ENCODE measurements around the gene MTUS2.

MTUS2 gene

DNA sequence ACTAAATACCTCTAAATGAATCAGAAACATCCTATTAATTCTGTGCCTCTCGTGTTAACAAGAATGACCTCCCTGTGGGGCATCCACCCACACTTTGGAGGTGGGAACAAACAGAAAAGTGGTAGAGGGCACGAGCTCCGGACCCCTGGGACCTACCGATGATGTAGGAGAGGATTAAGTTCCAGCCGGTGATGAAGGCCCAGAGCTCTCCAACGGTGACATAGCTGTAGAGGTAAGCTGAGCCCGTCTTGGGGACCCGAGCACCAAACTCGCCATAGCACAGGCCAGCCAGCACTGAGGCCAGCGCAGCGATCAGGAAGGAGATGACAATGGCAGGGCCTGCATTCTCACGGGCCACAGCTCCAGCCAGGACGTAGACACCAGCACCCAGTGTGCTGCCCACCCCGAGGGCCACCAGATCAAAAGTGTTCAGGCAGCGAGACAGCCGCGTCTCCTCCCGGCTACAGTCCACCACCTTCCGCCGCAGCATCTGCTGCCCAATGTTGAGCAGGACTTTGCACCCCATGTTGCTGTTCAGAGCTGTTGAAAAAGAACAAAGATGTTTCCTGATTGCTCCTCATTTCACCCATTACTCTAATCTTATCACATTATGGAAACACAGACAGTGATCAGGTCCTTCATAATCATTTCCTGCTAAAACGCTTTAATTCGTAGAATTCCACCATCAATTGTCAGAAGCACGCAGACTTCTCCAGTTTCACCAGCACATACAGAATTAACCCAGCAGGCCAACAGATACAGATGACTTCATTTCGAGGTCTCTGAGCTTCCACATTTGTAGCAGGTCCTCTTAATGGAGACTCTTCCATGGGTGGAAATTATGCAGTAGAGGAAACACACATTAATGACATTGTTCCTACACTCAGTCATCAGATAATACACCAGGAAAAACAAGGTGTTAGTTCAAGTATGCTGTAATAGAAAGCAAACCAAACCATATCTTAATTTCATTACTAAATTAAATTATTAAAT lies 715.8 kb downstream of the MTUS2 start:
- DNase-seq (ENCODE audit: insufficient read length, low spot score) (no peak), FAIRE-seq (no peak)
- TF ChIP-seq POLR2A (IDR thresholded peaks at IDR 0.05; ENCODE audit: low read depth, low read length) = no peak

DNA sequence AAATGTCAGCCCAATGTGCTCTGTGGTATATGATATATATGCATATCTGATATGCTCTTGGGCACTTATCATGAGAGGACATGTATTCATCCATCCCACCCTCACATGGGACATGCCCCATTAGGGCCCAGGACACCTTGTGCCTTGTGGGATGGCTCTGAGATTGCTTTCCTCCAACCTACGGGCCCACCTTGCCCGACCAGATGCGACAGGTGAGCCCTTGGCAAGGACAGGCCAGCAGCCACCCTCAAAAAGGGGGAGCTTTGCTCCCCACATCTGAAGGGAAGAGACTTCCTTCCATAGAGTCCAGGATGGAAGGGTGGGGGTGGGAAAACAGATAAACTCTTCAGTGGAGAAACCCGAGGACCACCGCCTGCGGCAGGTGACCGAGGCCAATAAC lies 716.7 kb downstream of the MTUS2 start:
- DNase-seq (ENCODE audit: insufficient read length, low spot score) (no peak), FAIRE-seq (no peak)
- no peak for TF ChIP-seq POLR2A (IDR thresholded peaks at IDR 0.05; ENCODE audit: low read depth, low read length)

DNA sequence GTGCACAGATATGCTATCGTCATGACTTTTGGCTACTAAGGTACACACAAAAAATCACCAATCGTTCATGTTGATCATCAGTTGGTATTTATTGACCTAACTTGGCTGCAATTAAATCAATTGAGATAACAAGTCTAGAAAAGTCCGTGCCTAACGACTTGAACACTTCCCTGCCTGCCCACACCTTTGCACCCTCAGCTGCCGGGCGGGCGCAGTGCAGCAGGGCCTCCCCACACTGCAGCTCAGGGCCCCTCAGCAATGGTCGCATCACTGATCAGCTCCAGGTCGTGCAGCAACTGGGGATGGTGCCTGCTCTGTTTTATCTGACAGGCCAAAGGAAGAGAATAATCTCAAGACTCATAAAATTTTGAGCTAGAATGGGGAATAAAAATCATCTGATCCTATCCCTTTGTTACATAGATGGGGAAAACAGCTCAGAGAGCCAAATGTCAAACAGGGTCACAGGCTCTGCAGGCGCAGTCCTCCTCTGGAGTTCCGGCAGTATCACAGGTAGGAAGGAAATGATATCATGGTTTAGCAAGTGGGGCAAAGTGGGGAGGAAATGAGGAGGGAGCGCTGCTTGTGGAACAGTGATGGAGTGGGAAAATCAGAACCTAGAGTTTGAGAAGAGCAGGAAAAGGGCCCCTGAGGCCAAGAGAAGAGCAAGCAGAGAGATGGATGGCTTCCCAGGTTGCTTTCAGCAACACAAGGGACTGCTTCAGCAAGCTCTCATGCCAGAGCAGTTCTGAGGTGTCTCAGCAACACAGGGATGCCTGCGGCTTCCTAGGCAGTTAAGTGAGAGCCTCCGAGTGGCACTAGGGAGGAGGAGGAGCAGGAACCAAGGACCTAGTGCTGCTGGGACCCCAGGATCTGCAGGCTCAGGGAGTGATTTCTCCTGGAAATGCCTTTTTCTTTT lies 717.9 kb downstream of the MTUS2 start:
- no peak for FAIRE-seq
- no peak for TF ChIP-seq POLR2A (IDR thresholded peaks at IDR 0.05; ENCODE audit: low read depth, low read length)

DNA sequence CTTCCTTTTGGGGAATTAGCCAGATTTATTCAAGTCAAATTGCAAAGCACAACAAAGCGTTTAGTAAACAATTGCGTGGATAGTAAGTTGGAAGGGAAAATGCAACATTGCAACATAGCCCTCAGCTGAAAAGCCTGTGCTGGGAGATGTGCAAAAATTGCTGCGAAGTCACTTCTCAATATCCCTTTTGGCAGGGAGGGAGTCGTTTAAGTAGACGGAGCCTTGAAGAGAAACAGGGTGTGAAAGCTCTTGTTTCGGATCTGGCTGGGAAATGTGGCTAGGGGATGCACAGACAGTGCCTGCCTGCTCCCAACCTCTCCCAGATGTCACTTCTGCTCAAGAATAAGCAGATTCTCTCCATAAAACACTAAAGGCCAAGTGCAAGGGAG lies 718.5 kb downstream of the MTUS2 start:
- FAIRE-seq = no peak
- DNase-seq (ENCODE audit: insufficient read length, low spot score) = no peak
- no peak for TF ChIP-seq POLR2A (IDR thresholded peaks at IDR 0.05; ENCODE audit: low read depth, low read length)

More for the DNA sequence above, 717.9 kb downstream of the MTUS2 start:
- no peak for DNase-seq (ENCODE audit: insufficient read length, low spot score)

DNA sequence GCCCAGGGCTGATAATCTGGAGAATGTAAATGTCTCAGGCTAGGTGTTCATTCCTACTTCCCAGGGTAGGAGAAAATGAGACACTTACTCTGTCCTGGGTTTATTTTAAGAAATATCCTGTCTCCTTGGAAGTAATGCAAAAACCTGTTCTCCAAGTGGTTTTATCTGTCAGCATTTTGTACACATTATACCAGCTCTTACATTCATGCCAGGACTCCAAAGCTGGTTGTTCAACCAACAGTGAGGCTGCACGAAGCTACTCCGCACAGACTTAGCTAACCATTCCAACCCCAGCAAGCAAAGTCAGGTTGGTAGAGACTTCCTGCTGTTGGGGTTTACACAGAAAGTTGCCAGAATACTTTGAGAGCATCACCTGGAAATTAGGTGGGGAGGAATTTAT lies 719.7 kb downstream of the MTUS2 start:
- DNase-seq (ENCODE audit: insufficient read length, low spot score) = no peak

DNA sequence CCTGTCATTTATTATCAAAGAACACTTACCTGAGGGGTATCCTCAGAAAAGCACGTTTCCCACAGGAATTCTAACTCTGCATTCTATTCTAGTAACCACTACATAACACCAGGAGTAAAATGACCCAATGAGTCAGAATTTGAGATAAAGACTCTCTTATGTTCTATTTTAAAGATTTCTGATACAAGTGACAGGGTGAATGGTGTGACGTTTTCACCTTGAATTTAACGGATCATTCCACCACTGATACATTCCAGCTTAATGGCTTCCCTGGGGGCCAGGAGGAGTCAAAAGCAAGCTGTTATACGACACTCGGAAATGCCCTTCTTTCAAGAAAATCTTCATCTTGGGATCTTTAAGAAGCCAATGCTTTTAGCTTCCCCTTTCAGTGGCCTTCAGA lies 720.2 kb downstream of the MTUS2 start:
- no peak for TF ChIP-seq POLR2A (IDR thresholded peaks at IDR 0.05; ENCODE audit: low read depth, low read length)
- no peak for DNase-seq (ENCODE audit: insufficient read length, low spot score)
- FAIRE-seq = no peak

More for the DNA sequence above, 719.7 kb downstream of the MTUS2 start:
- no peak for TF ChIP-seq POLR2A (IDR thresholded peaks at IDR 0.05; ENCODE audit: low read depth, low read length)
- no peak for FAIRE-seq

DNA sequence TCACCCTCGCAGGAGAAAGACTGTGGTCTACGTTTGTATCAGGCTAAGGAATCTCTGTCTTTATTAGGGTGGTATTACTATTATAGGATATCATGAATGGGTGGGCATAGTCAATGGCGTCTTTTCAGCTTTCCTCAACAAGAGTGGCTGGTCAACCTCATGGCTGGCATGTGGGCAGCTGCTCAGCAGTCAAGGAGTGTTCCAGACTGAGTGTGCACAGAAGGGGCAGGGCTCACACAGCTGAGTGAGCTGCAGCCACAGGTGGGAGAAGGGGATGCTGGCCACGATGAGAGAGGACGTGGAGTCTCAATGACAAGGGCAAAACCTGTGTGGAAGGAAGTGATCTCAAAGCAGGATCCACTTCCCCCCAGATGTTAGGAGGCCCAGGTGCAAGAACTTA lies 720.7 kb downstream of the MTUS2 start:
- DNase-seq (ENCODE audit: insufficient read length, low spot score) (no peak), FAIRE-seq (no peak)
- no peak for TF ChIP-seq POLR2A (IDR thresholded peaks at IDR 0.05; ENCODE audit: low read depth, low read length)

DNA sequence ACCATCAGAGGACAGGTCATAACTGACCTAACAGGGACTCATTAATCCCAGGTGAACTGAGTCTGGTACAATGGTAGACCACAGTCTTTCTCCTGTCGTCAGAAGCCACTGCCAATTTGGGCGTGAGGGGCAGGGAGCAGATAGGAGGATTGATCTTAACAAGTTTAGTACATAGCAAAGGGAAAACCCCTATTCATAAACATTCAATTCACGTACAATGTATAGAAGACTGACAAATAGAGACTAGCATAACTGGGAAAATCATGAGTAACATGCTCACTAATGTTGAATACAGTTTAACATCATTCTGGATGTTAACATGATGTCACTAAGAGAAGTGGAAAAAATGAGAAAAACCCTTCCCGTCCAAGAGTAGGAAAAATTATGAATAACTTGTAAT lies 721.3 kb downstream of the MTUS2 start:
- TF ChIP-seq POLR2A (IDR thresholded peaks at IDR 0.05; ENCODE audit: low read depth, low read length) = no peak
- DNase-seq (ENCODE audit: insufficient read length, low spot score) (no peak), FAIRE-seq (no peak)

DNA sequence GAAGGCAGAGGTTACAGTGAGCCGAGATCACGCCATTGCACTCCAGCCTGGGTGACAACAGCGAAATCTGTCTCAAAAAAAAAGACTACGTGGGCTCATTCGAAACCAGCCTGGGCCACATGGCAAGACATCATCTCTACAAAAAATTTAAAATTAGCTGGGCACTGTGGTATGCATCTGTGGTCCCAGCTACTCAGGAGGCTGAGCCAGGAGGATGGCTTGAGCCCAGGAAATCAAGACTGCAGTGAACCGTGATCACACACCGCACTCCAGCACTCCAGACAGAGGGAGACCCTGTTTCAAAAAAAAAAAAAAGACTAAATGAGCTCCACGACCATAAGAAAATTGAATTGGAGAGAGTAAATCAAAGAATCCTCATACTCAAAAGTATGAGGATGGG lies 722.2 kb downstream of the MTUS2 start:
- DNase-seq (ENCODE audit: insufficient read length, low spot score) (no peak), FAIRE-seq (no peak)
- no peak for TF ChIP-seq POLR2A (IDR thresholded peaks at IDR 0.05; ENCODE audit: low read depth, low read length)

DNA sequence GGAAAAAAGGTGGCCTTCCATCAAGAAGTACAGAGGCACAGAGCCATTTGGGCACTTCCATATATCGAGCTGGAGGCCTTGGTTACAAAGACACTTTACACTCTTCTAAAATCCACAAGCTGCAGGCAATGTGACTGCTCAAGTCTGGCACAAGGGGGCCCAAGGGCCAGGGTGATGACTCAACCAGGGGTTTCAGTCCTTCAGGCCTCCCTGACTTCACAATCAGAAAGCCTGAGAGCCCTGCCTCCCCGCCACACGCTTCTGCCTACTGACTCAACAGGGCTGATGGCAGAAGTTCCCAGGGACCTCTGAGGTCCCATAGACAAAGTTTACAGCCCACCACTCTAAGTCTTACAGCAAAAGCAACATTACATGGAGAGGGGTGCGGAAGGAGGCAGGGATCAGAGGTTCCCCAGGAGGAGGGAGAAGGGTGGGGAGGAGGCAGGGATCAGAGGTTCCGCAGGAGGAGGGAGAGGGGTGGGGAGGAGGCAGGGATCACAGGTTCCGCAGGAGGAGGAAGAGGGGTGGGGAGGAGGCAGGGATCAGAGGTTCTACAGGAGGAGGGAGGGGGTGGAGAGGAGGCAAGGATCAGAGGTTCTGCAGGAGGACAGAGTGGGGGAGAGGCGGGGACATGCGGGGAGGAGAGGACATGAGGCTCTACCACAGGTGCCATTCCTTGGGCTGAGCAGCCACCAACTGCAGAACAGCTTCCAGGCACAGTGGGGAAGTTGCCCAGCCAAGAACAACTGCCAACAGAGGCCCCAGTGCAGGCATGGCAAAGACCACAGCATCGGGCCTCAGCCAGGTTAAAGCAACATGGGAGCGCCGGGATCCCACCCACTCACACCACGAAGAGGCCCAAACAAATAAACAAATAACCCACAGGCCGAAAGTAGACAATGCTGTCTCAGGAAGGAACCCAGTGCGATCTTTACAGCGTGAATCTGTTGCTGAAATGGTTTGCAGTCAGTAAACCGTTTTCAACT lies 723.4 kb downstream of the MTUS2 start:
- no peak for TF ChIP-seq POLR2A (IDR thresholded peaks at IDR 0.05; ENCODE audit: low read depth, low read length)
- no peak for FAIRE-seq
- no peak for DNase-seq (ENCODE audit: insufficient read length, low spot score)

DNA sequence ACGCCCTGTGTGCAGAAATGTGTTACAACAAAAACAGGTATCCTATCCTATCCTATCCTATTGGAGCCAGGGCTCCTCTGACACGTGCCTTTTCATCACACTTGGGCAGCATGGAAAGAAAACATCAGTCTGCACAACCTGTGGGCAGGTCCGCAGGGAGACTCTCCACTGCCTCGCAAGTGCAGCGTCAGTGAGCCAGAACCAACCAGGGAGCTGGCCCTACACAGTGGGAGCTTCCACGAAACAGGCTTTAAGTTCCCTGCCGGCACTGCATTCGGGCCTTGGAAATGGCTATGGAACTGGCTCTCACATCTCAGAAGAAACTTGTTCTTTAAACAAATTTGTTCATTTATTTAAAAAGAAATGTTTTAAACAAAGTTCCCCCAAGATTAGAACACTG lies 725.8 kb downstream of the MTUS2 start:
- no peak for FAIRE-seq
- DNase-seq (ENCODE audit: insufficient read length, low spot score) = no peak
- no peak for TF ChIP-seq POLR2A (IDR thresholded peaks at IDR 0.05; ENCODE audit: low read depth, low read length)

DNA sequence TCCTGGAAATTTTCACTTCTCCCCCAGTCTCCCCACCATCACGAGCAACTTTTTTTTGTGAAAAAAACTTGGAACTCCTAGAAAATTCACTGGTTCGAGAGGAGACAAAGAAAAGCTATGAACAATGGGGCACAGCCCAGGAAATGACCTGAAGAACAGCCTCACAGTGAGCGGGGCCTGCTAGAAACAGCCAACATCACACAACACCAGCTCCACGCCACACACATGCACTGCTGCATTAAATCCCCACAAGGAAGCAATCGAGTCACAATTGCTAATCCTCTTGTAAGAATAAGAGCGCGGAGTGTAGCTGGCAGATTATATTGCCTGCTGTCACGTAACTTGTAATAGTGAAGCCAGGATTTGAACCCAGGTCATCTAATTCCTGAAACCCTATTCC lies 726.5 kb downstream of the MTUS2 start:
- TF ChIP-seq POLR2A (IDR thresholded peaks at IDR 0.05; ENCODE audit: low read depth, low read length) = no peak
- FAIRE-seq = no peak
- DNase-seq (ENCODE audit: insufficient read length, low spot score) = no peak

DNA sequence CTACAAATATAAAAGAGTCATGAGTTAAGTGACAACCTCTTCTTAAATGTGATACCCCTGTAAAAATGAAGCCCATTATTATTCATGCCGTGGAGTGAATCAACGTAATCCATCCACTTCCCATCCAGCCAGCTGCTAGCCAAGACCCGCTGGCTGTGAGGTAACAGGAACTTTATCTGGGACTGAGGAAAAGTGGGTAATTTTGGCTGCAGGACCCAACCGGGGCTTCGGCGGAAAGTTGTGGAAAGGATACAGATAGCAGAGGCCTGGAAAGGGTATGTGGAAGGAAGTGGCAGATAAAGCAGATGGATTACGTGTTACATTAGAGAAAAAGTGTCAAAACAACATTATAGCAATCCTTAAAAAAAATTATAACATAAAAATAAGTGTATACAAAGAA lies 727.0 kb downstream of the MTUS2 start:
- FAIRE-seq (no peak), DNase-seq (ENCODE audit: insufficient read length, low spot score) (no peak)
- TF ChIP-seq POLR2A (IDR thresholded peaks at IDR 0.05; ENCODE audit: low read depth, low read length) = no peak
